Nephron (organoid): Measurements from ENCODE around the gene ASTE1.
A peak's percentile ranks its signal among the peaks of the same experiment; 100 is the strongest.

Source experiments
- H3K27ac Mint-ChIP-seq, 3 experiments: 2 replicates each; pipeline ENCODE4 v1.8.0; 2020; ENCODE audit warnings: mixed read lengths in 3 of 3, mild to moderate bottlenecking in 2 of 3, moderate library complexity in 1 of 3
- H3K27me3 Mint-ChIP-seq: 2 replicates; pipeline ENCODE4 v1.8.0; 2021; ENCODE audit warnings: low read depth, mild to moderate bottlenecking, moderate library complexity, mixed read lengths
- H3K36me3 Mint-ChIP-seq: 2 replicates; pipeline ENCODE4 v1.8.0; 2020; ENCODE audit warnings: low read depth, mixed read lengths
- H3K4me1 Mint-ChIP-seq: 2 replicates; pipeline ENCODE4 v1.8.0; 2020; ENCODE audit warnings: mixed read lengths
- H3K4me3 Mint-ChIP-seq, 3 experiments: 2 replicates each; pipeline ENCODE4 v1.8.0; 2020; ENCODE audit warnings: mild to moderate bottlenecking in 3 of 3, mixed read lengths in 3 of 3, moderate library complexity in 2 of 3
- H3K9me3 Mint-ChIP-seq: 2 replicates; pipeline ENCODE4 v1.8.0; 2020; ENCODE audit warnings: mixed read lengths
- CTCF ChIP-seq, 3 experiments: fragments of 200-600 bp; sonication (generic); IDR thresholded peaks; one replicate each; pipeline ENCODE4 v1.5.0; 2021; ENCODE audit warnings: antibody characterized with exemption in 3 of 3; ENCODE audit not compliant: unreplicated experiment in 3 of 3

ASTE1 gene

GRCh38 chr3:131036986-131037385 is 10.4 kb upstream of the ASTE1 start:
- no peak for TF ChIP-seq CTCF (IDR thresholded peaks at IDR 0.05; ENCODE audit: unreplicated experiment in 3 of 3)
- no peak overlapping the region for H3K4me3 Mint-ChIP-seq
- peaks cover 21% of the 10 kb centered on the region for H3K36me3 Mint-ChIP-seq
- H3K27me3 Mint-ChIP-seq = no peaks in the 10 kb centered on the region
- no peak overlapping the region for H3K27ac Mint-ChIP-seq
- H3K4me1 Mint-ChIP-seq = no peaks in the 10 kb centered on the region
- H3K9me3 Mint-ChIP-seq = peaks cover 5% of the 10 kb centered on the region

- Mint-ChIP-seq H3K4me1 (no peaks in the 10 kb centered on the region), H3K27ac (no peak overlapping the region), H3K36me3 (peaks cover 20% of the 10 kb centered on the region), H3K27me3 (no peaks in the 10 kb centered on the region), H3K4me3 (no peak overlapping the region), H3K9me3 (peaks cover 2% of the 10 kb centered on the region)
- TF ChIP-seq CTCF (IDR thresholded peaks at IDR 0.05; ENCODE audit: unreplicated experiment in 3 of 3) = no peak
These were observed 9.7 kb upstream of the ASTE1 start for GRCh38 chr3:131036200-131036816.

GRCh38 chr3:131033480-131034080 is 7.0 kb upstream of the ASTE1 start:
- H3K27me3 Mint-ChIP-seq = no peaks in the 10 kb centered on the region
- H3K36me3 Mint-ChIP-seq = peaks cover 14% of the 10 kb centered on the region
- no peak overlapping the region for H3K4me3 Mint-ChIP-seq
- H3K9me3 Mint-ChIP-seq = no peaks in the 10 kb centered on the region
- no peak overlapping the region for H3K27ac Mint-ChIP-seq
- TF ChIP-seq CTCF (IDR thresholded peaks at IDR 0.05; ENCODE audit: unreplicated experiment in 3 of 3) = peak; percentile 42 to 65 (median 54)
- no peaks in the 10 kb centered on the region for H3K4me1 Mint-ChIP-seq

GRCh38 chr3:131031660-131032059 is 5.0 kb upstream of the ASTE1 start:
- Mint-ChIP-seq H3K9me3 (no peaks in the 10 kb centered on the region), H3K4me3 (no peak overlapping the region), H3K27ac (no peak overlapping the region), H3K27me3 (no peaks in the 10 kb centered on the region), H3K4me1 (peaks cover 7% of the 10 kb centered on the region), H3K36me3 (peaks cover 14% of the 10 kb centered on the region)
- no peak for TF ChIP-seq CTCF (IDR thresholded peaks at IDR 0.05; ENCODE audit: unreplicated experiment in 3 of 3)

- TF ChIP-seq CTCF (IDR thresholded peaks at IDR 0.05; ENCODE audit: unreplicated experiment in 3 of 3) = no peak
- Mint-ChIP-seq H3K27me3 (no peaks in the 10 kb centered on the region), H3K9me3 (no peaks in the 10 kb centered on the region), H3K27ac (no peak overlapping the region), H3K4me3 (peak overlapping the region; percentile 54 to 75 (median 68)), H3K4me1 (peaks cover 24% of the 10 kb centered on the region), H3K36me3 (peaks cover 23% of the 10 kb centered on the region)
These were observed 2.2 kb upstream of the ASTE1 start for GRCh38 chr3:131028844-131029243.

GRCh38 chr3:131025539-131025938 is 1.1 kb downstream of the ASTE1 start:
- Mint-ChIP-seq H3K27ac (peak overlapping the region; percentile 82 to 94 (median 92)), H3K4me1 (peaks cover 39% of the 10 kb centered on the region), H3K27me3 (no peaks in the 10 kb centered on the region), H3K4me3 (peak overlapping the region; percentile 88 to 93 (median 91)), H3K36me3 (peaks cover 28% of the 10 kb centered on the region), H3K9me3 (no peaks in the 10 kb centered on the region)
- no peak for TF ChIP-seq CTCF (IDR thresholded peaks at IDR 0.05; ENCODE audit: unreplicated experiment in 3 of 3)
